ENCODE measurements around the gene TAS2R38.

TAS2R38 gene

GRCh38 chr7:141973673-141974072, at the start of gene TAS2R38:
Gene TAS2R38, minus strand, starts transcription at chr7:141973773. Its CDS starts 84 bp downstream, at chr7:141973689.
- H3K27ac Mint-ChIP-seq = no peak within 1 kb of the TSS
- no peaks in the 10 kb centered on the region for H3K36me3 Mint-ChIP-seq
- ATAC-seq (ENCODE audit: low read depth) (no peak), DNase-seq (ENCODE audit: low spot score in 2 of 2) (no peak)
- H3K9me3 Mint-ChIP-seq = no peaks in the 10 kb centered on the region
- H3K4me3 Mint-ChIP-seq = no peak within 1 kb of the TSS
- peaks cover 3% of the 10 kb centered on the region for H3K4me1 Mint-ChIP-seq
- no peaks in the 10 kb centered on the region for H3K27me3 Mint-ChIP-seq

GRCh38 chr7:142018154-142018553, 44.6 kb upstream of the TAS2R38 start:
- Mint-ChIP-seq H3K27ac (no peak overlapping the region), H3K9me3 (no peaks in the 10 kb centered on the region), H3K36me3 (no peaks in the 10 kb centered on the region), H3K4me1 (peaks cover 2% of the 10 kb centered on the region), H3K4me3 (no peak overlapping the region), H3K27me3 (no peaks in the 10 kb centered on the region)
- ATAC-seq (ENCODE audit: low read depth) (no peak), DNase-seq (ENCODE audit: low spot score in 2 of 2) (no peak)

- Mint-ChIP-seq H3K4me3 (no peak overlapping the region), H3K27ac (no peak overlapping the region)
Measured at GRCh38 chr7:142017451-142017850, 43.9 kb upstream of the TAS2R38 start.

GRCh38 chr7:142012825-142013511, 39.4 kb upstream of the TAS2R38 start:
- H3K9me3 Mint-ChIP-seq = no peaks in the 10 kb centered on the region
- no peaks in the 10 kb centered on the region for H3K4me1 Mint-ChIP-seq
- H3K36me3 Mint-ChIP-seq = no peaks in the 10 kb centered on the region
- DNase-seq (ENCODE audit: low spot score in 2 of 2) (no peak), ATAC-seq (ENCODE audit: low read depth) (no peak)
- H3K4me3 Mint-ChIP-seq = no peak overlapping the region
- no peaks in the 10 kb centered on the region for H3K27me3 Mint-ChIP-seq
- no peak overlapping the region for H3K27ac Mint-ChIP-seq

More at GRCh38 chr7:142017451-142017850, 43.9 kb upstream of the TAS2R38 start:
- Mint-ChIP-seq H3K27me3 (no peaks in the 10 kb centered on the region), H3K36me3 (no peaks in the 10 kb centered on the region), H3K4me1 (no peaks in the 10 kb centered on the region), H3K9me3 (no peaks in the 10 kb centered on the region)
- ATAC-seq (ENCODE audit: low read depth) (no peak), DNase-seq (ENCODE audit: low spot score in 2 of 2) (no peak)

GRCh38 chr7:142010952-142011548, 37.5 kb upstream of the TAS2R38 start:
- DNase-seq (ENCODE audit: low spot score in 2 of 2) = no peak
- Mint-ChIP-seq H3K27ac (no peak overlapping the region), H3K27me3 (no peaks in the 10 kb centered on the region), H3K4me1 (no peaks in the 10 kb centered on the region), H3K4me3 (no peak overlapping the region), H3K36me3 (no peaks in the 10 kb centered on the region), H3K9me3 (no peaks in the 10 kb centered on the region)
- ATAC-seq (ENCODE audit: low read depth) = no peak

GRCh38 chr7:142009187-142009586, 35.6 kb upstream of the TAS2R38 start:
- no peak for DNase-seq (ENCODE audit: low spot score in 2 of 2)
- H3K4me3 Mint-ChIP-seq = no peak overlapping the region
- H3K4me1 Mint-ChIP-seq = no peaks in the 10 kb centered on the region
- H3K9me3 Mint-ChIP-seq = no peaks in the 10 kb centered on the region
- no peaks in the 10 kb centered on the region for H3K36me3 Mint-ChIP-seq
- no peak overlapping the region for H3K27ac Mint-ChIP-seq
- ATAC-seq (ENCODE audit: low read depth) = no peak
- H3K27me3 Mint-ChIP-seq = no peaks in the 10 kb centered on the region

GRCh38 chr7:142006577-142006976, 33.0 kb upstream of the TAS2R38 start:
- no peak for ATAC-seq (ENCODE audit: low read depth)
- H3K4me1 Mint-ChIP-seq = no peaks in the 10 kb centered on the region
- no peak overlapping the region for H3K27ac Mint-ChIP-seq
- no peaks in the 10 kb centered on the region for H3K9me3 Mint-ChIP-seq
- DNase-seq (ENCODE audit: low spot score in 2 of 2) = no peak
- no peaks in the 10 kb centered on the region for H3K36me3 Mint-ChIP-seq
- H3K27me3 Mint-ChIP-seq = no peaks in the 10 kb centered on the region
- H3K4me3 Mint-ChIP-seq = no peak overlapping the region

- no peak overlapping the region for H3K27ac Mint-ChIP-seq
- H3K27me3 Mint-ChIP-seq = peaks cover 2% of the 10 kb centered on the region
- DNase-seq (ENCODE audit: low spot score in 2 of 2) (no peak), ATAC-seq (ENCODE audit: low read depth) (no peak)
- H3K4me3 Mint-ChIP-seq = no peak overlapping the region
- peaks cover 2% of the 10 kb centered on the region for H3K9me3 Mint-ChIP-seq
- no peaks in the 10 kb centered on the region for H3K36me3 Mint-ChIP-seq
- no peaks in the 10 kb centered on the region for H3K4me1 Mint-ChIP-seq
Measured at GRCh38 chr7:142002179-142002578, 28.6 kb upstream of the TAS2R38 start.

GRCh38 chr7:142001163-142001874, 27.7 kb upstream of the TAS2R38 start:
- peaks cover 5% of the 10 kb centered on the region for H3K9me3 Mint-ChIP-seq
- H3K36me3 Mint-ChIP-seq = no peaks in the 10 kb centered on the region
- DNase-seq (ENCODE audit: low spot score in 2 of 2) = no peak
- no peaks in the 10 kb centered on the region for H3K4me1 Mint-ChIP-seq
- ATAC-seq (ENCODE audit: low read depth) = no peak
- H3K27ac Mint-ChIP-seq = no peak overlapping the region
- H3K4me3 Mint-ChIP-seq = no peak overlapping the region
- H3K27me3 Mint-ChIP-seq = peaks cover 4% of the 10 kb centered on the region

- DNase-seq (ENCODE audit: low spot score in 2 of 2) = no peak
- Mint-ChIP-seq H3K27me3 (peaks cover 5% of the 10 kb centered on the region), H3K9me3 (peaks cover 6% of the 10 kb centered on the region), H3K4me3 (no peak overlapping the region), H3K4me1 (no peaks in the 10 kb centered on the region), H3K36me3 (no peaks in the 10 kb centered on the region), H3K27ac (no peak overlapping the region)
- ATAC-seq (ENCODE audit: low read depth) = no peak
Measured at GRCh38 chr7:142000244-142000643, 26.7 kb upstream of the TAS2R38 start.

- peaks cover 6% of the 10 kb centered on the region for H3K9me3 Mint-ChIP-seq
- no peaks in the 10 kb centered on the region for H3K4me1 Mint-ChIP-seq
- H3K36me3 Mint-ChIP-seq = no peaks in the 10 kb centered on the region
- ATAC-seq (ENCODE audit: low read depth) = no peak
- H3K27ac Mint-ChIP-seq = no peak overlapping the region
- no peak for DNase-seq (ENCODE audit: low spot score in 2 of 2)
- peaks cover 5% of the 10 kb centered on the region for H3K27me3 Mint-ChIP-seq
- no peak overlapping the region for H3K4me3 Mint-ChIP-seq
Measured at GRCh38 chr7:141999058-141999623, 25.6 kb upstream of the TAS2R38 start.

- ATAC-seq (ENCODE audit: low read depth) = no peak
- Mint-ChIP-seq H3K27ac (no peak overlapping the region), H3K36me3 (no peaks in the 10 kb centered on the region), H3K9me3 (peaks cover 5% of the 10 kb centered on the region), H3K4me1 (no peaks in the 10 kb centered on the region), H3K27me3 (peaks cover 3% of the 10 kb centered on the region), H3K4me3 (no peak overlapping the region)
- no peak for DNase-seq (ENCODE audit: low spot score in 2 of 2)
Measured at GRCh38 chr7:141993354-141993753, 19.8 kb upstream of the TAS2R38 start.

- no peak for ATAC-seq (ENCODE audit: low read depth)
- H3K4me3 Mint-ChIP-seq = no peak overlapping the region
- peaks cover 3% of the 10 kb centered on the region for H3K27me3 Mint-ChIP-seq
- H3K36me3 Mint-ChIP-seq = no peaks in the 10 kb centered on the region
- H3K4me1 Mint-ChIP-seq = no peaks in the 10 kb centered on the region
- DNase-seq (ENCODE audit: low spot score in 2 of 2) = no peak
- peaks cover 4% of the 10 kb centered on the region for H3K9me3 Mint-ChIP-seq
- no peak overlapping the region for H3K27ac Mint-ChIP-seq
Measured at GRCh38 chr7:141992688-141993087, 19.1 kb upstream of the TAS2R38 start.

GRCh38 chr7:141992156-141992555, 18.6 kb upstream of the TAS2R38 start:
- Mint-ChIP-seq H3K4me3 (no peak overlapping the region), H3K9me3 (peaks cover 5% of the 10 kb centered on the region), H3K4me1 (no peaks in the 10 kb centered on the region), H3K36me3 (no peaks in the 10 kb centered on the region), H3K27me3 (peaks cover 5% of the 10 kb centered on the region), H3K27ac (no peak overlapping the region)
- no peak for ATAC-seq (ENCODE audit: low read depth)
- DNase-seq (ENCODE audit: low spot score in 2 of 2) = no peak

All from memory B cell (primary cell).